Colonic mucosa (tissue), 4 donors: ENCODE data around the gene KDM6A. TPM values are rescaled to one million over a fixed set of nuclear protein-coding genes. Genes with fewer than 3 reads are reported as not detected.
"Not testable (repeated sequence)": the region's sequence is repeated elsewhere in the genome, so short reads cannot be mapped to it uniquely, and the experiment has no call there.

Source experiments
- DNase-seq: peaks from one replicate; pipeline ENCODE4 v3.0.0-alpha.2; 2020
- H3K27ac ChIP-seq: fragments of 200-600 bp; one replicate; pipeline ENCODE4 v1.8.0; 2021
- H3K27me3 ChIP-seq: fragments of 200-600 bp; one replicate; pipeline ENCODE4 v1.8.0; 2021
- H3K36me3 ChIP-seq: fragments of 200-600 bp; one replicate; pipeline ENCODE4 v1.8.0; 2021
- H3K4me1 ChIP-seq: fragments of 200-600 bp; one replicate; pipeline ENCODE4 v1.8.0; 2021; ENCODE audit warnings: mild to moderate bottlenecking
- H3K4me3 ChIP-seq: fragments of 200-600 bp; one replicate; pipeline ENCODE4 v1.8.0; 2021
- H3K9ac ChIP-seq, 2 donors: one replicate each; pipeline ENCODE4 v1.7.0; 2013; ENCODE audit warnings: control low read depth in 2 of 2, low read depth in 2 of 2, low read length in 2 of 2
- H3K9me3 ChIP-seq: fragments of 200-600 bp; one replicate; pipeline ENCODE4 v1.8.0; 2021
- CTCF ChIP-seq: fragments of 200-600 bp; IDR thresholded peaks from one replicate; pipeline ENCODE4 v1.8.0; 2022; ENCODE audit warnings: antibody characterized with exemption, mild to moderate bottlenecking
- intact Hi-C: fragments of 100-400 bp; cut with DNase I; formaldehyde crosslinking; loops from one replicate; pipeline ENCODE4 v1.14.1; 2022
- total RNA-seq, 2 donors: library from RNA; stranded (reverse); fragmentation: NEBNext Ultra II Directional in 1 of 2; extraction: Animal tissue kit (Norgen Biotek cat#: 25700) in 1 of 2; gene quantifications; one replicate each; pipeline ENCODE4 v1.2.1, GENCODE V29; 2021
- donor health status: healthy.
- donor health status: DM: no; HTN: no; CAD: no.
- donor health status: DM: no; HTN: no; CAD: no.

KDM6A gene
- total RNA-seq, 2 donors from 2014 or later: 31.6 to 45.3 TPM

- DNase-seq: no peak
- no peak for TF ChIP-seq CTCF
- H3K4me3 ChIP-seq: no peak overlapping the region
Measured at GRCh38 chrX:44878780-44879179, 5.8 kb downstream of the KDM6A start.

GRCh38 chrX:44881549-44881948 lies 8.6 kb downstream of the KDM6A start:
- Histone ChIP-seq H3K27ac (no peak overlapping the region), H3K27me3 (no peaks in the 10 kb centered on the region), H3K9me3 (no peaks in the 10 kb centered on the region), H3K36me3 (no peaks in the 10 kb centered on the region), H3K4me1 (peaks cover 5% of the 10 kb centered on the region), H3K4me3 (no peak overlapping the region), H3K9ac (no peak overlapping the region)
- DNase-seq: no peak
- TF ChIP-seq CTCF: no peak
- intact Hi-C loops: no loop called here

More at GRCh38 chrX:44878780-44879179, 5.8 kb downstream of the KDM6A start:
- intact Hi-C loops: loop anchor here (10.0 kb wide), 1 partner anchor 186 kb away; no protein-coding TSS in a partner anchor
- H3K9me3 ChIP-seq: no peaks in the 10 kb centered on the region
- peaks cover 14% of the 10 kb centered on the region for H3K4me1 ChIP-seq
- no peak overlapping the region for H3K27ac ChIP-seq
- H3K27me3 ChIP-seq: no peaks in the 10 kb centered on the region
- no peak overlapping the region for H3K9ac ChIP-seq
- H3K36me3 ChIP-seq: no peaks in the 10 kb centered on the region

- DNase-seq: no peak
- Histone ChIP-seq H3K36me3 (no peaks in the 10 kb centered on the region), H3K27ac (no peak overlapping the region), H3K27me3 (no peaks in the 10 kb centered on the region), H3K9ac (no peak overlapping the region), H3K4me1 (peaks cover 5% of the 10 kb centered on the region), H3K4me3 (no peak overlapping the region), H3K9me3 (no peaks in the 10 kb centered on the region)
- TF ChIP-seq CTCF: no peak
- intact Hi-C loops: no loop called here
Measured at GRCh38 chrX:44882635-44883034, 9.6 kb downstream of the KDM6A start.

- Histone ChIP-seq H3K4me1 (peaks cover 4% of the 10 kb centered on the region), H3K27me3 (no peaks in the 10 kb centered on the region), H3K27ac (no peak overlapping the region), H3K9me3 (no peaks in the 10 kb centered on the region), H3K4me3 (no peak overlapping the region), H3K9ac (no peak overlapping the region), H3K36me3 (no peaks in the 10 kb centered on the region)
- no peak for DNase-seq
- intact Hi-C loops: no loop called here
- TF ChIP-seq CTCF: no peak
Measured at GRCh38 chrX:44884944-44885343, 12.0 kb downstream of the KDM6A start.

- Histone ChIP-seq H3K4me1 (peaks cover 4% of the 10 kb centered on the region), H3K9me3 (no peaks in the 10 kb centered on the region), H3K4me3 (no peak overlapping the region), H3K9ac (no peak overlapping the region), H3K27me3 (no peaks in the 10 kb centered on the region), H3K27ac (no peak overlapping the region), H3K36me3 (no peaks in the 10 kb centered on the region)
- no peak for DNase-seq
- intact Hi-C loops: no loop called here
- TF ChIP-seq CTCF: no peak
Measured at GRCh38 chrX:44889824-44890223, 16.8 kb downstream of the KDM6A start.

- Histone ChIP-seq H3K4me1 (peaks cover 4% of the 10 kb centered on the region), H3K27ac (no peak overlapping the region), H3K36me3 (no peaks in the 10 kb centered on the region), H3K9ac (no peak overlapping the region), H3K27me3 (no peaks in the 10 kb centered on the region), H3K9me3 (no peaks in the 10 kb centered on the region), H3K4me3 (no peak overlapping the region)
- DNase-seq: no peak
- TF ChIP-seq CTCF: no peak
- intact Hi-C loops: no loop called here
Measured at GRCh38 chrX:44890247-44890646, 17.3 kb downstream of the KDM6A start.

- H3K36me3 ChIP-seq, DNase-seq, H3K27ac ChIP-seq, H3K4me3 ChIP-seq, intact Hi-C loops, H3K9ac ChIP-seq, H3K9me3 ChIP-seq, H3K4me1 ChIP-seq, H3K27me3 ChIP-seq: not testable (repeated sequence)
Measured at GRCh38 chrX:44890687-44891086, 17.7 kb downstream of the KDM6A start.
